Astrocyte of the spinal cord (primary cell): ENCODE data around the gene GLS.
"Not testable (repeated sequence)": the region's sequence is repeated elsewhere in the genome, so short reads cannot be mapped to it uniquely, and the experiment has no call there.

Experiments
- DNase-seq: peaks from one replicate; pipeline ENCODE4 v3.0.0; 2011; ENCODE audit warnings: low read depth, low spot score
- H3K4me3 ChIP-seq: 2 replicates; pipeline ENCODE4 v1.5.1; 2011; ENCODE audit warnings: low read depth, mild to moderate bottlenecking, low read length, moderate library complexity
- in situ Hi-C: cut with HindIII; loops from 2 replicates; pipeline ENCODE4 v1.10.0; 2017; ENCODE audit warnings: low sequenced_read_pairs
- TF ChIP-seq, protein P1 (sequence below): IDR thresholded peaks from 2 replicates; pipeline ENCODE4 v1.5.1; 2012; ENCODE audit warnings: low read depth, mild to moderate bottlenecking, low read length, inconsistent platforms

Gene GLS

DNA sequence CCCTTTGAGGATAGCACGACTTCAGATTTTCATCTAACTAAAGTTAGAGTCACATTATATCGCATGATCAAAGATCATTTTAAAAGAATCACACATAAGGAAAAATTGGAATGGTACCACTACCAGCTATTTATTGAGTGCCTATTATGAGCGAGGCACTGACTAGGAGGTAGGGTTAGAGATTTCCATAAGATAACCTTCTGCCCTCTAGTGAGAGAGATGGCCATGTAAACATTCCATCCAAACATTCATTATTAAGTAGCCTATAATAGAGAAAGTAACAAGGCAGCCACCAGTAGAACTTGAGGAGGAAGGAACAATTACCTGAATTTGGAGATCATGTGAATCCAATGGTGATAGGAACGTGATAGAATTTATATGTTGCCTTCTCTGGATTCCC, 25.4 kb upstream of the GLS start:
- H3K4me3 ChIP-seq: no peak overlapping the region
- TF ChIP-seq, protein P1, sequence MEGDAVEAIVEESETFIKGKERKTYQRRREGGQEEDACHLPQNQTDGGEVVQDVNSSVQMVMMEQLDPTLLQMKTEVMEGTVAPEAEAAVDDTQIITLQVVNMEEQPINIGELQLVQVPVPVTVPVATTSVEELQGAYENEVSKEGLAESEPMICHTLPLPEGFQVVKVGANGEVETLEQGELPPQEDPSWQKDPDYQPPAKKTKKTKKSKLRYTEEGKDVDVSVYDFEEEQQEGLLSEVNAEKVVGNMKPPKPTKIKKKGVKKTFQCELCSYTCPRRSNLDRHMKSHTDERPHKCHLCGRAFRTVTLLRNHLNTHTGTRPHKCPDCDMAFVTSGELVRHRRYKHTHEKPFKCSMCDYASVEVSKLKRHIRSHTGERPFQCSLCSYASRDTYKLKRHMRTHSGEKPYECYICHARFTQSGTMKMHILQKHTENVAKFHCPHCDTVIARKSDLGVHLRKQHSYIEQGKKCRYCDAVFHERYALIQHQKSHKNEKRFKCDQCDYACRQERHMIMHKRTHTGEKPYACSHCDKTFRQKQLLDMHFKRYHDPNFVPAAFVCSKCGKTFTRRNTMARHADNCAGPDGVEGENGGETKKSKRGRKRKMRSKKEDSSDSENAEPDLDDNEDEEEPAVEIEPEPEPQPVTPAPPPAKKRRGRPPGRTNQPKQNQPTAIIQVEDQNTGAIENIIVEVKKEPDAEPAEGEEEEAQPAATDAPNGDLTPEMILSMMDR: no peak
- in situ Hi-C loops: no loop called here
- no peak for DNase-seq

DNA sequence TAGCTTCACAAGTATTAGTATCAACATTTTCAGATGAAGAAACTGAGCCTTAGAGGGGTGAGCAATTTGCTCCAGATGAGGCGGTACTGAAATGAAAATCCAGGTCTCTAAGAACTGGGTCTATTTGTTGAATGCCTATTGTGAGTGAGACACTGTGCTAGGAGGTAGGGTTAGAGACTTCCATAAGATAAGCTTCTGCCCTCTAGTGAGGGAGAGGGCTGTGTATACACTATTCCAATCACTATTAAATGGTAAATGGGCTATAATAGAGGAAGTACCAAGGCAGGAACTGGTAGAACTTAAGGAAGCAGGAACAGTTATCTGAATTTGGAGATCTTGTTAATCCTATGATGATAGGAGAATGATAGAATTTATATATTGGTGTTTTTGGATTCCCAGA, 23.6 kb upstream of the GLS start:
- DNase-seq: no peak
- in situ Hi-C loops: no loop called here
- no peak overlapping the region for H3K4me3 ChIP-seq
- TF ChIP-seq, protein P1: no peak

DNA sequence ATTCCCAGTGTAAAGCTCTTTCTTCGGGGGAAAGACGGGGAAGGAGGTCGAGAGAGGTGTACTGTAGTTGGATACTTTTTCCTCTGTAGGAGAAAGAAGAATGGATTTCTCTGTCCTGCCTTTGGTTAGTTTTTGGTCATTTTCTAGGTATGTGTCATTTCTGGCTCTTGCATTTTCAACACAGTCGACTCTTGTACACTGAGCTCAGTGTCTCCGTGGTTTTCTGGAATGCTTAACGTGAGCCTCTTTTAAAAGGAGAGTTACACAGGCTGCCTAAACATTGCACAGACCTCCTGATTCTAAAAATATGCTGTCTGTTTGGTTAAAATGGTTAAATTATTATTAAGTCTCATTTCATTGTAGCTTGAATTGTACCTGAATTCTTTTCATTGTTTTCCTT, 21.8 kb upstream of the GLS start:
- in situ Hi-C loops: no loop called here
- H3K4me3 ChIP-seq: no peak overlapping the region
- DNase-seq: peak; percentile 85
- TF ChIP-seq, protein P1: no peak

DNA sequence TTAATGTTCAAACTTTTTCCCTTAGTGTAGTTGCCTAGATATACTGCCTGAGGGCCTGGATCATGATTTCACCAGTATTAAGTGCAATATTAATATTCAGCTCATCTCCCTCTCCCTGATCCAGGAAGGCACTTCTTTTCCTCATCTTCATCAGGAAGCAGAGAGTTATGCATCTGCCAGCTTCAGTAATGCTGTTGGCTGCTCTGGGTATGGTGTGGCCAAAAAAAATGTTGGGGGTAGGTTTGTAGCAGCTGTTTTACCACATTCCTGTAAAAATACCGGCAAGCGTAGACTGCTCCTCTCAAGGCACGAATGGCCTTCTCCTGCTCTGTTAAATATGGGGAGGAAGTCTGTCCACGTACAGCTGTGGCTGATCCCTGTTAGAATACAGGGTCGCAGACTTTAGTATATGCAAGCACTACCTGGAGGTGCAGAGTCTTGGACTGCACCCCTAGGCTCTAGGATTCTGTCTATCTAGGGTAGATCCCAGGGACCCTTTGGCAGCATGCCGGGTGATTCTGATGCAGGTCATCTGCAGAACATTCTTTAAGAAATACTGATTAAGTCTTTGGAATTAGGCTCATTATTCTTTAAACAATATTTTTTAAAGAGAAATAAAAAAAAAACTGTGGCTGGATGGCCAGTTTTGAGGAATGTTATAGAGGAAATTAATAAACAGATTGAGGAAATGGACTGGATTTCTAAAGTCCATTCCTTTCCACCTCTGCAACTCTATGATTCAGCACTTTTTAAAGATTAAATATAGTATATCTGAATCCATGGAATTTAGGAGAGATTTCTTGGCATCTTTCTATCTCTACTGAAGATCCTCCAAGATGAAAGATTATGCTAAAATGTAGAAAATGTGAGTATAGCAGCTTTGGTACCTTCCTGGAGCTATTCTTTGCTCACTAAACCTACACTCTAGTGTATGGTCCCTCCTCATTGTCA, 21.0 kb upstream of the GLS start:
- no peak for DNase-seq
- TF ChIP-seq, protein P1: no peak
- in situ Hi-C loops: no loop called here
- H3K4me3 ChIP-seq: no peak overlapping the region

DNA sequence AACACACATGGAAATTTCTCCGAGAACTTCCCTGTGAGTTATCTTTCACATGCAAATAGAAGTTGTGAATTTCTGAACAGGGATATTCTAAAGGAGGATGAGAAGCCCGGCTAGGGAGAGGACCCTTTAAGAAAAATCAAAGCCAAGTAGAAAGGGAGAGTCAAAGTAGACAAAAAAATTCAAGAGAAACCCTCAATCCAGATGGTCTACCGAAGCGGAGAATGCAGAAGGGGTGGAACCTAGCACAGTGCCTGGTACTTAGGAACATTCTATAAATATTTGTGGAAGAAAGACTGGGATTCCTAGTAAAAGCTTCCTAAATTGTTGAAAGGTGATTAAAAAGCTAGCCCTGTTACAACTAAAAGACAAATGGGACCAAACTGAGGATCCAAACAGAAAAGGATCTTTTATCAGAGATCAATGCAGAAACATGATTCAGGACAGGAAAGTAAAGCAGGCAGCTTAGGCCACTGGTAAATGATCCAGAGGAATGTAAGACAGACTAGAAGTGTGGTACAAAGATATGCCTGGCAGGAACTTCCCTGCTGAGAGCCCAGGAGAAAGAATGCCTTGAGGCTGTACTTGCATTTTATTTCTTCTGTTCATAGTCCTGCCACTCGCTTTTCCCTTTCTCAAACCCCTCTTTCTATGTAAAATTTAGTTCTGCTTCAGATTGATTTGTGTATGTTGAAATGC, 19.5 kb upstream of the GLS start:
- TF ChIP-seq, protein P1: no peak
- DNase-seq: peak; percentile 89
- in situ Hi-C loops: no loop called here
- no peak overlapping the region for H3K4me3 ChIP-seq

DNA sequence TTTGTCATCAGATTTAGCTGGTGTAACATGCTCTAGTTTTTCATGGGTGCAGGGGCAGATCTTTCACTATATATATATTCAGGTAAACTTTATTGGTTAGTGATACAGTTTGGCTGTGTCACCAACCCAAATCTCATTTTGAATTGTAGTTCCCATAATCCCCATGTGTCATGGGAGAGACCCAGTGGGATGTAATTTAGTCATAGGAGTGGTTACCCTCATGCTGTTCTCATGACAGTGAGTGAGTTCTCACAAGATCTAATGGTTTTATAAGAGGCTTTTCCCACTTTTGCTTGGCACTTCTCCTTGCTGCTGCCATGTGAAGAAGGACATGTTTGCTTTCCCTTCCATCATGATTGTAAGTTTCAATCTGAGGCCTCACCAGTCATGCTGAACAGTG, 18.5 kb upstream of the GLS start:
- H3K4me3 ChIP-seq, DNase-seq, in situ Hi-C loops: not testable (repeated sequence)

DNA sequence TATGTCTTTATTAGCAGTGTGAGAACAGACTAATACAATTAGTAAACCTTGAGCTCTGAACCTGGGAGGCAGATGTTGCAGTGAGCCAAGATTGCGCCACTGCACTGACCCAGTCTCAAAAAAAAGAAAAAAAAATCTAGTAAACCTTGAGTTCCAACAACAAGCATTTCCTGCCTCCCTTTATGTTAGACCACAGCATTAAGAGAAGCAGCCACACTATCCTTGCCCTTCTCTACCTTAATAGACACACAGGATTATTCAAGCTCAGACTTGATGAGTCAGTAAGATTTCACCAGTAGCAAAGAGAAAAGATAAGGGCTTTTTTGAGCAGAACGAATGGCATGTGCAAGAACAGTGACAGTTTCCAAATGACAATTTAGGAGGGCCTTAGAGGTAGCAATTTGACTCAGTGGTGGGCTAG, 18.0 kb upstream of the GLS start:
- in situ Hi-C loops: no loop called here
- TF ChIP-seq, protein P1: no peak
- no peak for DNase-seq
- no peak overlapping the region for H3K4me3 ChIP-seq
